Measurements from ENCODE around the gene SERPINH1.

The SERPINH1 gene

GRCh38 chr11:75539459-75540334 lies 22.4 kb upstream of the SERPINH1 start:
- no peak overlapping the region for H3K27ac ChIP-seq
- no peak for DNase-seq
- in situ Hi-C loops (cut with HindIII; ENCODE audit: low pct_ligation_motif_present, low sequenced_read_pairs), result no loop called here

GRCh38 chr11:75541193-75542087 lies 20.6 kb upstream of the SERPINH1 start:
- Histone ChIP-seq H3K27ac (no peak overlapping the region), H3K27me3 (replicated peaks) (no peaks in the 10 kb centered on the region), H3K4me3 (ENCODE audit: low read depth, low read length) (no peak overlapping the region), H3K36me3 (replicated peaks) (no peaks in the 10 kb centered on the region)
- DNase-seq, result no peak
- in situ Hi-C loops (cut with HindIII; ENCODE audit: low pct_ligation_motif_present, low sequenced_read_pairs), result no loop called here
- no peak for TF ChIP-seq CTCF (IDR thresholded peaks at IDR 0.05; ENCODE audit: low read depth, low read length, missing control alignments)

More at GRCh38 chr11:75539459-75540334, 22.4 kb upstream of the SERPINH1 start:
- no peak for TF ChIP-seq CTCF (IDR thresholded peaks at IDR 0.05; ENCODE audit: low read depth, low read length, missing control alignments)
- H3K4me3 ChIP-seq (ENCODE audit: low read depth, low read length), result no peak overlapping the region
- no peaks in the 10 kb centered on the region for H3K36me3 ChIP-seq (replicated peaks)
- H3K27me3 ChIP-seq (replicated peaks), result no peaks in the 10 kb centered on the region

GRCh38 chr11:75542088-75542438 lies 20.0 kb upstream of the SERPINH1 start:
- Histone ChIP-seq H3K4me3 (ENCODE audit: low read depth, low read length) (no peak overlapping the region), H3K27me3 (replicated peaks) (no peaks in the 10 kb centered on the region), H3K27ac (no peak overlapping the region), H3K36me3 (replicated peaks) (no peaks in the 10 kb centered on the region)
- no peak for DNase-seq
- no peak for TF ChIP-seq CTCF (IDR thresholded peaks at IDR 0.05; ENCODE audit: low read depth, low read length, missing control alignments)
- in situ Hi-C loops (cut with HindIII; ENCODE audit: low pct_ligation_motif_present, low sequenced_read_pairs), result no loop called here

- Histone ChIP-seq H3K27ac (no peak overlapping the region), H3K27me3 (replicated peaks) (no peaks in the 10 kb centered on the region), H3K36me3 (replicated peaks) (no peaks in the 10 kb centered on the region), H3K4me3 (ENCODE audit: low read depth, low read length) (no peak overlapping the region)
- no peak for DNase-seq
- in situ Hi-C loops (cut with HindIII; ENCODE audit: low pct_ligation_motif_present, low sequenced_read_pairs), result no loop called here
- no peak for TF ChIP-seq CTCF (IDR thresholded peaks at IDR 0.05; ENCODE audit: low read depth, low read length, missing control alignments)
Measured at GRCh38 chr11:75543806-75544205, 18.2 kb upstream of the SERPINH1 start.

GRCh38 chr11:75547177-75547576 lies 14.9 kb upstream of the SERPINH1 start:
- no peaks in the 10 kb centered on the region for H3K27me3 ChIP-seq (replicated peaks)
- in situ Hi-C loops (cut with HindIII; ENCODE audit: low pct_ligation_motif_present, low sequenced_read_pairs), result no loop called here
- no peak overlapping the region for H3K4me3 ChIP-seq (ENCODE audit: low read depth, low read length)
- no peak for TF ChIP-seq CTCF (IDR thresholded peaks at IDR 0.05; ENCODE audit: low read depth, low read length, missing control alignments)
- no peaks in the 10 kb centered on the region for H3K36me3 ChIP-seq (replicated peaks)
- no peak for DNase-seq
- no peak overlapping the region for H3K27ac ChIP-seq

All from brain microvascular endothelial cell (primary cell).